Measurements from ENCODE around the gene NCAPH2. TPM values are rescaled to one million over a fixed set of nuclear protein-coding genes. Genes with fewer than 3 reads are reported as not detected.
A peak's percentile ranks its signal among the peaks of the same experiment; 100 is the strongest.

Gene NCAPH2
- total and polyA plus RNA-seq, 9 of the 15 experiments (the other 6 are each of a cell fraction or from before 2014, with no cell fraction given) = 3.6 to 88.6 (median 32.4) TPM

DNA sequence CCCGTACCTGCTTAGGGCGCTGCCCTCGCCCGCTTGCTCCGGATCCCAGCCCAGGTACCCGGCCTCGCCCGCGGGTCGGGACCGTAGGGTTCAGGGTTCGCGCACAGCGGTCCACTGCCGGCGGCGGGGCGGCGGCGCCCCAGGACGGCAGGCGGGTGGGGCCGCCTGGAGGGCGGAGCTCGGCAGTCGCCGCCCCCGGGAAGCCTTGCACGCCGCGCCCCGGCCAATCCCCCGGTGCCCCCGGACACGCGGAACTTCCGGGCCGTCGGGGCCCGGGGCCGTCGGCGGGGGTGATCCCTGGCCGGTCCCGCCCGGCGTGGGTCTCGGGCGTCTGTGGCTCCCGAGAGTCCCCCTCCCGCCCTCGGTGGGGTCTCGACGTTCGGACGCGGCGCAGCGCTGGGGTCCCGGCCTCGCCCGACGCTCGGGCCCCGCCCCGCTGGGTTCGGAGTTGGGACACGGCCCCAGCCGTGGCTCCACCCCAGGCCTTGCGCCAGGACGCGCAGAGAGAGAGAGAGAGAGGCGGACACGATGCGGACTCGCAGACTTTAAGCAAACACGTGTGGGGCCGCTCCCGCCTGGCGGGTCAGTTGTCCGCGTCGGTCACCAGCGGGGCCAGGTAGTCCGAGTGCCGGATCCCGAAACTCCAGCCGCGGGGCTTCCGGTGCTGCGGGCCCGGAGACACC, 22.0 kb downstream of the NCAPH2 start, which contains the start of gene TYMP:
TSS of gene TYMP (minus strand) at position 116 of the 683 bp plus-strand sequence. CDS start 303 bp downstream, outside the sequence.
- Histone ChIP-seq H4K20me1 (replicated peaks; ENCODE audit: control insufficient read depth, insufficient read depth, low read length) (no peaks in the 10 kb centered on the region), H3K4me3 (no peak within 1 kb of the TSS), H3K9ac (ENCODE audit: insufficient read depth in 1 of 2, low read depth in 2 of 2, low read length in 2 of 2) (no peak within 1 kb of the TSS), H3K9me1 (ENCODE audit: control insufficient read depth, insufficient read depth, low read length) (no peaks in the 10 kb centered on the region), H3K79me2 (ENCODE audit: control insufficient read depth, insufficient read depth, low read length) (peaks cover 17% of the 10 kb centered on the region; the same call in 2 of the 3 replicates), H3K27me3 (ENCODE audit: control insufficient read depth in 2 of 2, insufficient read depth in 2 of 2, low read length in 2 of 2) (no peaks in the 10 kb centered on the region), H2AFZ (ENCODE audit: low read depth, low read length) (no peak within 1 kb of the TSS), H3K9me3 (replicated peaks; ENCODE audit: control insufficient read depth, insufficient read depth, low read depth, low read length) (0 out of 2 replicates have a peak, but pooled peaks cover 2% of the 10 kb centered on the region), H3K36me3 (ENCODE audit: control insufficient read depth, insufficient read depth, low read length) (no peaks in the 10 kb centered on the region), H3K4me1 (replicated peaks in 1 of 2; ENCODE audit: control insufficient read depth in 2 of 2, insufficient read depth in 2 of 2, low read length in 2 of 2) (peaks cover 18 to 61% of the 10 kb centered on the region in 2 experiments; a peak in 4 of 5 replicates), H3K4me2 (ENCODE audit: insufficient read depth, low read length) (no peak within 1 kb of the TSS), H3K27ac (ENCODE audit: extremely low read depth, low read depth, low read length) (no peak within 1 kb of the TSS)
- no peak for TF ChIP-seq ZNF175 (CRISPR knock-in tag; IDR thresholded peaks at IDR 0.05; ENCODE audit: low read depth)
- TF ChIP-seq JUND (IDR thresholded peaks at IDR 0.05; ENCODE audit: borderline replicate concordance, low read depth, low read length) = no peak
- TF ChIP-seq JUND (tag; IDR thresholded peaks at IDR 0.05; ENCODE audit: borderline replicate concordance, low read depth, low read length) = no peak
- TF ChIP-seq, protein P1, sequence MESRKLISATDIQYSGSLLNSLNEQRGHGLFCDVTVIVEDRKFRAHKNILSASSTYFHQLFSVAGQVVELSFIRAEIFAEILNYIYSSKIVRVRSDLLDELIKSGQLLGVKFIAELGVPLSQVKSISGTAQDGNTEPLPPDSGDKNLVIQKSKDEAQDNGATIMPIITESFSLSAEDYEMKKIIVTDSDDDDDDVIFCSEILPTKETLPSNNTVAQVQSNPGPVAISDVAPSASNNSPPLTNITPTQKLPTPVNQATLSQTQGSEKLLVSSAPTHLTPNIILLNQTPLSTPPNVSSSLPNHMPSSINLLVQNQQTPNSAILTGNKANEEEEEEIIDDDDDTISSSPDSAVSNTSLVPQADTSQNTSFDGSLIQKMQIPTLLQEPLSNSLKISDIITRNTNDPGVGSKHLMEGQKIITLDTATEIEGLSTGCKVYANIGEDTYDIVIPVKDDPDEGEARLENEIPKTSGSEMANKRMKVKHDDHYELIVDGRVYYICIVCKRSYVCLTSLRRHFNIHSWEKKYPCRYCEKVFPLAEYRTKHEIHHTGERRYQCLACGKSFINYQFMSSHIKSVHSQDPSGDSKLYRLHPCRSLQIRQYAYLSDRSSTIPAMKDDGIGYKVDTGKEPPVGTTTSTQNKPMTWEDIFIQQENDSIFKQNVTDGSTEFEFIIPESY (CRISPR knock-in tag; IDR thresholded peaks at IDR 0.05) = peak; percentile 47; the same call in 1 of the 2 replicates
- TF ChIP-seq TBP (optimal IDR thresholded peaks at IDR 0.05; ENCODE audit: low read depth, low read length) = no peak
- no peak for TF ChIP-seq RFX1 (IDR thresholded peaks at IDR 0.05)
- peak; percentile 27; the same call in 1 of the 2 replicates for TF ChIP-seq POLR2G (IDR thresholded peaks at IDR 0.05; ENCODE audit: low read depth, low read length)
- no peak for TF ChIP-seq NFRKB (IDR thresholded peaks at IDR 0.05; ENCODE audit: low read depth)
- TF ChIP-seq, protein P2, sequence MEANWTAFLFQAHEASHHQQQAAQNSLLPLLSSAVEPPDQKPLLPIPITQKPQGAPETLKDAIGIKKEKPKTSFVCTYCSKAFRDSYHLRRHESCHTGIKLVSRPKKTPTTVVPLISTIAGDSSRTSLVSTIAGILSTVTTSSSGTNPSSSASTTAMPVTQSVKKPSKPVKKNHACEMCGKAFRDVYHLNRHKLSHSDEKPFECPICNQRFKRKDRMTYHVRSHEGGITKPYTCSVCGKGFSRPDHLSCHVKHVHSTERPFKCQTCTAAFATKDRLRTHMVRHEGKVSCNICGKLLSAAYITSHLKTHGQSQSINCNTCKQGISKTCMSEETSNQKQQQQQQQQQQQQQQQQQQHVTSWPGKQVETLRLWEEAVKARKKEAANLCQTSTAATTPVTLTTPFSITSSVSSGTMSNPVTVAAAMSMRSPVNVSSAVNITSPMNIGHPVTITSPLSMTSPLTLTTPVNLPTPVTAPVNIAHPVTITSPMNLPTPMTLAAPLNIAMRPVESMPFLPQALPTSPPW (CRISPR knock-in tag; IDR thresholded peaks at IDR 0.05) = no peak
- TF ChIP-seq, protein P3, sequence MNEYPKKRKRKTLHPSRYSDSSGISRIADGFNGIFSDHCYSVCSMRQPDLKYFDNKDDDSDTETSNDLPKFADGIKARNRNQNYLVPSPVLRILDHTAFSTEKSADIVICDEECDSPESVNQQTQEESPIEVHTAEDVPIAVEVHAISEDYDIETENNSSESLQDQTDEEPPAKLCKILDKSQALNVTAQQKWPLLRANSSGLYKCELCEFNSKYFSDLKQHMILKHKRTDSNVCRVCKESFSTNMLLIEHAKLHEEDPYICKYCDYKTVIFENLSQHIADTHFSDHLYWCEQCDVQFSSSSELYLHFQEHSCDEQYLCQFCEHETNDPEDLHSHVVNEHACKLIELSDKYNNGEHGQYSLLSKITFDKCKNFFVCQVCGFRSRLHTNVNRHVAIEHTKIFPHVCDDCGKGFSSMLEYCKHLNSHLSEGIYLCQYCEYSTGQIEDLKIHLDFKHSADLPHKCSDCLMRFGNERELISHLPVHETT (CRISPR knock-in tag; conservative IDR thresholded peaks at IDR 0.05 in 1 of 2, IDR thresholded peaks at IDR 0.05 in 1 of 2) = no peak
- no peak for TF ChIP-seq GATAD2A (IDR thresholded peaks at IDR 0.05)
- ChIA-PET CTCF (ENCODE audit: low intra/inter-chr PET ratio) (no interaction called here), POLR2A (no interaction called here)
- intact Hi-C loops (cut with micrococcal nuclease) (loop anchor here (5.0 kb wide), 1 partner anchor 32 kb away; the partner anchor contains the start of gene SYCE3), in situ Hi-C loops (cut with MboI) (no loop called here)
- DNase-seq (ENCODE audit: extremely low read depth in 1 of 4, low spot score in 3 of 4) (no peak), ATAC-seq (no peak), FAIRE-seq (no peak)
- 100% methylated on average over 6 of the region's 92 CpGs for WGBS (ENCODE audit: insufficient coverage, low coverage, missing lambda C conversion rate)
- BruUV-seq (replicated peaks) = no TSS peak
